ENCODE data around the gene GUCD1. TPM values are rescaled to one million over a fixed set of nuclear protein-coding genes. Genes with fewer than 3 reads are reported as not detected.

GUCD1 gene
- polyA plus RNA-seq, 3 donors, result 67.1 to 85.9 (median 72.5) TPM

DNA sequence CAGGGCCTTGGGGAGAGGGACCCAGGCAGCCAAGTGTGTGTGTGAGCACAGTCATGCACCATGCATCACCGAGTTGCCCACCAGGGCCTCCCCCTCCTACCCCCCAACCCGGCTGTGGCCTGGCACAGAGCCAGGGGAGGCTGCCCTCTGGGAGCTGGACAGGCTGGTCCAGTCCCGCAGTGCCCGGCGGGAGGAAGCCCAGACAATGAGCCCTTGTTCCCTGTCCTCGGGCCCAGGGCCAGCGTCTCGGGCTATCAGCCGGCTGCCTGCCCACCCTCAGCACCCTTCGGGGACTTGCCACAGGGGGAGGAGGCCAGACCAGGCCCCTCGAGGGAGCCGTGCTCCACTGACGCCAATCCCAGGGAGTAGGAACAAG is 33.4 kb upstream of the GUCD1 start:
- Histone ChIP-seq H3K9ac (ENCODE audit: insufficient read depth, low read length, poor library complexity, severe bottlenecking) (no peak overlapping the region), H2AFZ (ENCODE audit: insufficient read depth, low read depth, low read length, poor library complexity, severe bottlenecking) (no peak overlapping the region)
- intact Hi-C loops (cut with micrococcal nuclease), result no loop called here

GRCh38 chr22:24587948-24588347 is 33.0 kb upstream of the GUCD1 start:
- 93% methylated on average over 8 of the region's 8 CpGs for WGBS (ENCODE audit: insufficient coverage)
- no peak for TF ChIP-seq CTCF (IDR thresholded peaks at IDR 0.05)

More for the DNA sequence above, 33.4 kb upstream of the GUCD1 start:
- Mint-ChIP-seq H3K36me3 (no peaks in the 10 kb centered on the region), H3K27ac (no peak overlapping the region), H3K4me3 (no peak overlapping the region), H3K27me3 (ENCODE audit: low read depth in 3 of 3) (peaks cover 0 to 6% (median 2%) of the 10 kb centered on the region in 3 donors), H3K9me3 (no peaks in the 10 kb centered on the region), H3K4me1 (peaks cover 9% of the 10 kb centered on the region)
- WGBS (ENCODE audit: insufficient coverage), result 93% methylated on average over 9 of the region's 13 CpGs
- no peak overlapping the region for H3K4me2 ChIP-seq (replicated peaks; ENCODE audit: extremely low read depth, low read length, poor library complexity, severe bottlenecking)
- no peak overlapping the region for H3K27ac ChIP-seq (ENCODE audit: low read depth in 1 of 2, low read length in 2 of 2)
- no peaks in the 10 kb centered on the region for H4K20me1 ChIP-seq (ENCODE audit: insufficient read depth, low read length)
- no peaks in the 10 kb centered on the region for H3K27me3 ChIP-seq (ENCODE audit: control insufficient read depth in 2 of 2, insufficient read depth in 2 of 2, low read length in 2 of 2)
- peaks cover 7 to 13% of the 10 kb centered on the region in 2 donors for H3K4me1 ChIP-seq (ENCODE audit: control insufficient read depth in 1 of 2, insufficient read depth in 2 of 2, low read length in 2 of 2)
- no peak for DNase-seq
- TF ChIP-seq CTCF (IDR thresholded peaks at IDR 0.05), result no peak
- H3K9me3 ChIP-seq (replicated peaks in 1 of 2; ENCODE audit: control insufficient read depth in 1 of 2, insufficient read depth in 1 of 2, low read length in 2 of 2), result no peaks in the 10 kb centered on the region
- H3K79me2 ChIP-seq (ENCODE audit: insufficient read depth, low read length), result no peaks in the 10 kb centered on the region
- H3K36me3 ChIP-seq (replicated peaks in 1 of 2; ENCODE audit: control insufficient read depth in 1 of 2, insufficient read depth in 2 of 2, low read length in 2 of 2), result no peaks in the 10 kb centered on the region
- H3K4me3 ChIP-seq (replicated peaks in 1 of 3; ENCODE audit: low read depth in 2 of 3, low read length in 3 of 3), result no peak overlapping the region

More at GRCh38 chr22:24587948-24588347, 33.0 kb upstream of the GUCD1 start:
- Histone ChIP-seq H3K4me1 (ENCODE audit: control insufficient read depth in 1 of 2, insufficient read depth in 2 of 2, low read length in 2 of 2) (peaks cover 3 to 8% of the 10 kb centered on the region in 2 donors), H2AFZ (ENCODE audit: insufficient read depth, low read depth, low read length, poor library complexity, severe bottlenecking) (no peak overlapping the region), H3K4me2 (replicated peaks; ENCODE audit: extremely low read depth, low read length, poor library complexity, severe bottlenecking) (no peak overlapping the region), H3K79me2 (ENCODE audit: insufficient read depth, low read length) (no peaks in the 10 kb centered on the region), H3K9me3 (replicated peaks in 1 of 2; ENCODE audit: control insufficient read depth in 1 of 2, insufficient read depth in 1 of 2, low read length in 2 of 2) (no peaks in the 10 kb centered on the region), H3K27me3 (ENCODE audit: control insufficient read depth in 2 of 2, insufficient read depth in 2 of 2, low read length in 2 of 2) (no peaks in the 10 kb centered on the region), H3K27ac (ENCODE audit: low read depth in 1 of 2, low read length in 2 of 2) (no peak overlapping the region), H4K20me1 (ENCODE audit: insufficient read depth, low read length) (no peaks in the 10 kb centered on the region), H3K36me3 (replicated peaks in 1 of 2; ENCODE audit: control insufficient read depth in 1 of 2, insufficient read depth in 2 of 2, low read length in 2 of 2) (no peaks in the 10 kb centered on the region), H3K4me3 (replicated peaks in 1 of 3; ENCODE audit: low read depth in 2 of 3, low read length in 3 of 3) (no peak overlapping the region), H3K9ac (ENCODE audit: insufficient read depth, low read length, poor library complexity, severe bottlenecking) (no peak overlapping the region)
- peaks cover 5% of the 10 kb centered on the region for H3K4me1 Mint-ChIP-seq
- no peaks in the 10 kb centered on the region for H3K9me3 Mint-ChIP-seq
- H3K36me3 Mint-ChIP-seq, result no peaks in the 10 kb centered on the region
- no peak overlapping the region for H3K27ac Mint-ChIP-seq
- H3K4me3 Mint-ChIP-seq, result no peak overlapping the region
- DNase-seq, result no peak
- intact Hi-C loops (cut with micrococcal nuclease), result no loop called here
- peaks cover under 1 to 5% (median 2%) of the 10 kb centered on the region in 3 donors for H3K27me3 Mint-ChIP-seq (ENCODE audit: low read depth in 3 of 3)

Data from CD14-positive monocyte (primary cell).